CD4-positive, alpha-beta T cell treated with Interferon alpha-2 for 1 hour (primary cell): Measurements from ENCODE around the gene RAB29.
"Not testable (repeated sequence)": the region's sequence is repeated elsewhere in the genome, so short reads cannot be mapped to it uniquely, and the experiment has no call there.

Source experiments
- DNase-seq, 2 donors: peaks; one replicate each; pipeline ENCODE4 v3.0.0-alpha.2; 2020 to 2022

Gene RAB29, protein sequence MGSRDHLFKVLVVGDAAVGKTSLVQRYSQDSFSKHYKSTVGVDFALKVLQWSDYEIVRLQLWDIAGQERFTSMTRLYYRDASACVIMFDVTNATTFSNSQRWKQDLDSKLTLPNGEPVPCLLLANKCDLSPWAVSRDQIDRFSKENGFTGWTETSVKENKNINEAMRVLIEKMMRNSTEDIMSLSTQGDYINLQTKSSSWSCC

DNA sequence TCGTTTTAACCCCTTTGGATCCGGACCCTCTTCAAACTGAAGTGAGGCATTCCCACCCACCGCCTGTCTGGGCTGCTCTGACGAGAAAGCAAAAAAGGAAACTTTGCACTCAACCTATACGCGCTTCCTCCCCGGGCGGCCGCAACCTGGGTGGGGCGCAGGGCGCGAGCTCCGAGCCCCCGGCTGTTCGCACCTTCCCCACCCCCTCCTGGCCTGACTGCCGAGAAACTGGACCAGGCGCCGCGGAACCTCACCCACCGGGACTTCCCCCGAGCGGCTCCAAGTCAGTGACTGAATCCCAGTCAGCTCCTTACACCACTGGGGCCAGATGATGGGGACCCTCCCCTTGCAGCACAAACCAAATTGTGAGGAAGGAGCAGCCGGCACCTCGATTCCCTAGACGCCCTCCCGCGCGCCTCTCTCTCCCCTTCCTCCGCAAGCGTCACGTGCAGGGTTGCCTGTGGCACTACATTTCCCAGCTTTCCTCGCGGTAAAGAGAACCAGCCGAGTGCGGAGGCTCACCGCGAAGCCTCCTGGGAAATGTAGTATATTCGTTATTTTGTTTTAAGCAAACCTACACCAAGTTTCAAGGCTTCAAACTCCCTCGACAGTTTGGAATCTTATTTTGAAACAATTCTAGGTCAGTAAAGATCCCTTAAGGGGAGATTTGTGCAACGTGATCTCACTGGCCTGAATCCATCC, at the start of gene RAB29:
Gene RAB29, minus strand, starts transcription at position 468 of the 702 bp plus-strand sequence. CDS start 526 bp downstream, outside the sequence.
- peak; percentile 89 to 92 for DNase-seq

DNA sequence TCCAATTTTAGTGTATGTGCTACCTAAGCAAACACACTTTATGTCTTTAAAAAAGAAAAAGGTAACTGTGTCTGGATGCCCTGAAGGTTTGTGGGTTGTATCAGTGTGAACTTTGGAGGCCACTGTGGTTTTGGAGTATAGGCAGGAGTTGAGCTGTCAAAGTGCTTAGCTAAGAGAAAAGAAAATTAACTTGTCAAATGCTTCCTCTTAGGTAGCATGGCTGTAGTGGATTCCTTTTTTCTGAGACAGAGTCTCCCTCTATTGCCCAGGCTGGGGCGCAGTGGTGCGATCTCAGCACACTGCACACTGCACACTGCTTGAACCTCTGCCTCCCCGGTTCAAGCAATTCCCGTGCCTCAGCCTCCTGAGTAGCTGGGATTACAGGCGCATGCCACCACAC, 48.9 kb upstream of the RAB29 start:
- DNase-seq, result no peak

DNA sequence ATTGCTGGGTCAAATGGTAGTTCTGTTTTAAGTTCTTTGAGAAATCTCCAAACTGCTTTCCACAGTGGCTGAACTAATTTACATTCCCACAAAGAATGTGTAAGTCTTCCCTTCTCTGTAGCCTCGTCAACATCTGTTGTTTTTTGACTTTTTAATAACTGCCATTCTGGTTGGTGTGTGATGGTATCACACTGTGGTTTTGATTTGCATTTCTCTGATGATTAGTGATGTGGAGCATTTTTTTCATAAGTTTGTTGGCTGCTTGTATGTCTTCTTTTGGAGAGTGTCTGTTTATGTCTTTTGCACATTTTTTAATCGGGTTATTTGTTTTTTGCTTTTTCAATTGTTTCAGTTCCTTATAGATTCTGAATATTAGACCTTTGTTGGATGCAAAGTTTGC, 48.0 kb upstream of the RAB29 start:
- not testable (repeated sequence) for DNase-seq

DNA sequence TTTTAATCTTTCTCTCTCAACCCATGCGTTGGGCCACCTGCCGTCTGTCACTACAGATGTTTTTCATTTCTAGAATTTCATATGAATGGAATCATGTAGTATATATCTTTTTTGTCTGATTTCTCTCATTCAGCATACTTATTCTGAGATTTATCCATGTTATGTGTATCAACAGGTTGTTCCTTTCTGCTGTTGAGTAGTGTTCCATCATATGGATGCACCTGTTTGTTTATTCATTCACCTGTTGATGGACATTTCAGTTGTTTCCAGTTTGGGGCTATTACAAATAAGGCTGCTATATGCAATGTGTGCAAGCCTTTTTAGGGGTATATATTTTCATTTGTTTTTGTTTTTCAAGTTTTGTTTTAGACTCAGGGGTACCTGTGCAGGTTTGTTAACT, 47.1 kb upstream of the RAB29 start:
- no peak for DNase-seq

DNA sequence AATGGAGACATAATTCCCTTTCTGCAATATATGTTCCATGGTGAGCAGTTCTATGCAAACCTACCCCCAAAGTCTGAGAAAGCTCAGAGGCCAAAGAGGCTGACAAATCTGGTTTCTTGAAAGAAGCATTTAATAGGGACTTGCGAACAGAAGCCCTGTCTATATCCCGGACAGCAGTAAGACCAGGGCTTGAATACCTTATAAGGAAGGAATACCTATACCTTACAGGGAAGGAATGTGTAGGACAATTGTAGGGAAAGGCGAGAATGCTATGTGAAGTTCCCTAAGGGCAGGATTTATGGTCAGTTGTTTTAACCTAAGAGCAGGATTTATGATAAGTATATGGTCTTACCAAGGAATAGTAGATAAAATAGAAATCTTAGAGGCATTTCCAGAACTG, 42.7 kb upstream of the RAB29 start:
- no peak for DNase-seq

DNA sequence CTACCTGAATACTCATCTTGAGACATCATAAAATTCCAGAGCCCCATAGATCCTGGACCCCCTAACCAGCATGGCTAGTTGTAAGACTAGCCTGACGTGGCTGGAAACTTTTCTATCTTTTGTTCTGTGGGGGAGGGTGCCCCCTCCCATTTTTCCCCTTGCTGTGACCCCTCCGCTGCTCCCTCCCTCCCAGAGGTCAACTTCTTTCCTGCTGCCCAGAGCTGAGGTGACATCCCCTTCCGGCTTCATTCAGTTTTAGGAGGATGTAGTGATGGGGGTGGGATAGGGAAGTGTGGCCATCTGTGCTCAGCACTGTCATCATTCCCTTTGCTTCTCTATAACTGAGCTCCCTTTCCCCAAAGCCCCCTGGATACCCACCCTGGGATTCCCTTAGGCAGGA, 42.1 kb upstream of the RAB29 start:
- DNase-seq, result no peak

DNA sequence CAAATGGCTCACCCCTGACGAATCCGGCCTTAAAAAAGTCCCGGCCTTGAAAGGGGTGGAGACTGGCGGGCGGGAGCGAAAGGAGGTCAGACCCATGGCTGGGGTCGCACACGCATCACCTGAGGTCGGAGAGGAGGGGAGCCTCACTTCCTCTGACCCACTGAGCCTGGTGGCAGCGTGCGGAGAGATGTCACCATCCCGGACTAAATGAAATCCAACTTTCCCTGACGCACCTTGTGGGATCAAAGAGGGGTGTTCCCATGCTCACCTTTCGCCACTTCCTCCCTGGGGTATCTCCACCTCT, 38.4 kb upstream of the RAB29 start:
- DNase-seq, result peak in 1 of 2 donors; percentile 52

DNA sequence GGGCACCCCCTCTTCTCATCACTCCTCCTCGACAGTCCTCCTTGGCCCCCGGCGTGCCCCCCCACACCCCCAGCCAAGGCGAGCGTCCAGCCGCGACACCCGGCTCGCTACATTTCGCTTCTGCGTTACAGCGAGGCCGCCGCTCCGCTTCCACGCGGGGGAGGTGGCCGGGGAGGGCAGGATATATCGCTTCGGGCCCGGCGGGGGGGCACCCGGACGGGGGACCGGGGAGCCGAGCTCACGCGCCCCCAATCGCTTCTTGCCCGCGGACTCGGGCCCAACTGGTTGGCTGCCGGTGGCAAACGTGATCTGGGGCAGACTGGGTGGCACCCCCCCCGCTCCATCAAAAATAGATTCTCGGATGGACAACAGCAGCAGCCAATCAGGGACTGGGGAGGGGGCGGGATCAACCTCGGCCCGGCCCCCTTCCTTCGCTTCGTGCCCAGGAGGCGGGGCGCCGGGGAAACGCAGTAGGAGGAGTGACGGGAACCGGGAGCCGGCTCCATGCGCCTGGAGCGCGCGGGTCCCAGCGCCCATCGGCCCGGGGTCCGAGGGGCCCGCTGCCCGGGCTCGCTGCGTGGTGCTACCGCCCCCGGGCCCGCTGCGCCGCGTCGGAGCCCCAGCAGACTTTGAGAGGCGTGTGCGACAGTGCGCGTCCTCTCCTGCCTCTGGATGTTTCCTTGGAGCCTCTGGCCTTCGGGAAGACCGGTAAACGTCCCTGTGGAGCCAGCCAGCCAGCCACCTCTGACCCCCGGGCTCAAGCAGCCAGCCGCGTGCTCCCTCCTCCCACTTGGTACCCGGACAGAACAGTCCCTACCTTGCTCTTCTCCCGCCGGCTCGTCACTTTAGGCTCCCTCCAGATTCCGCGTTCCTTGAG, 37.8 kb upstream of the RAB29 start, which contains the start of gene SLC41A1:
Gene SLC41A1, minus strand, starts transcription at position 321 of the 877 bp plus-strand sequence. CDS start 2,757 bp downstream, outside the sequence.
- peak; percentile 96 to 97 for DNase-seq

DNA sequence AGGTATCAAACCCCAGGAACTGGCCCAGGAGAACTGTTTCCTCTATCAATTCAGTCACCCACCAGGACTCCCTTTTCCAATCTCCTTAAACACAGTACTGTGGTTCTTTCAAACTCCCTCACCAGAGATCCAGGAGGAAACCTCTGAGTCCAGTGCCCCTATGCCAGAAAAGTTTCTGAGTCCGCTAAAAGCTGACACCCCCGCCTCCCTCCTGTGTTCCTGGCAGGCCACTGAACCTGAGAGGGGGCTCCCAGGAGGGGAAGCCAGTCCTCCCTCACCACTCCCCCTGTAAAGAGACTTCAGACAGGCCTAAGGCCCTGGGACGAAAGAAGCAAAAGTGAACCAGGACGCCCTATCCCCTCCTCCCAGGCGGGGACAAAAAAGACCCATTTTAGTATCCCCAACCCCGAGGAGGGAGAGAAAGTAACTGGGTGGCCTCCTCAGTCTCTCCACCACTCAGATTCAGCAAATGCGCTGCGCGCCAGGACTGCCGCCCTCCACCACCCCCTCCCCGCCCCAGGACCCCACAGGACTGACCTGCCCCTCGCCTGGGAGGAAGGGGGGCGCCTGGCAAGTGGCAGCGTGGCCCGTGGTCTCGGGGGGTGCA, 37.1 kb upstream of the RAB29 start:
- DNase-seq, result no peak

DNA sequence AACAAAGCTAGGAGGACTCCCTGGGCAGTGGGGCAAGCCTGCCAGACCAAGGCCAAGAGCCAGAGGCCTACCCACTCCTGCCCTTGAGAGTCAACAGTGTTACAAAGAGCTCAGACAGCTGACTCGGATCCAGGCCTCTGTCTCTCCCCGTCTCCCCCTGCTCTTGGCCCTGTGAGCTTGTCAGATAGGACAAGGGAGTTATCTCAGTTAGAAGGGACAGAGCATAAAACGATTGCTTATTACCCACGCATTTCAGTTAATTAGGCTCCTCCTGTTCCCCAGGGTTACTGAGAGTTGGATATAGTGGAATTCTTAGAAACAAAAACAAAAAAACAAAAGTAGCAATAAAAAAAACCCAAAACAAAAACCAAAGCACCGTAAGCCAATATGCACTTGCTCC, 36.4 kb upstream of the RAB29 start:
- no peak for DNase-seq

DNA sequence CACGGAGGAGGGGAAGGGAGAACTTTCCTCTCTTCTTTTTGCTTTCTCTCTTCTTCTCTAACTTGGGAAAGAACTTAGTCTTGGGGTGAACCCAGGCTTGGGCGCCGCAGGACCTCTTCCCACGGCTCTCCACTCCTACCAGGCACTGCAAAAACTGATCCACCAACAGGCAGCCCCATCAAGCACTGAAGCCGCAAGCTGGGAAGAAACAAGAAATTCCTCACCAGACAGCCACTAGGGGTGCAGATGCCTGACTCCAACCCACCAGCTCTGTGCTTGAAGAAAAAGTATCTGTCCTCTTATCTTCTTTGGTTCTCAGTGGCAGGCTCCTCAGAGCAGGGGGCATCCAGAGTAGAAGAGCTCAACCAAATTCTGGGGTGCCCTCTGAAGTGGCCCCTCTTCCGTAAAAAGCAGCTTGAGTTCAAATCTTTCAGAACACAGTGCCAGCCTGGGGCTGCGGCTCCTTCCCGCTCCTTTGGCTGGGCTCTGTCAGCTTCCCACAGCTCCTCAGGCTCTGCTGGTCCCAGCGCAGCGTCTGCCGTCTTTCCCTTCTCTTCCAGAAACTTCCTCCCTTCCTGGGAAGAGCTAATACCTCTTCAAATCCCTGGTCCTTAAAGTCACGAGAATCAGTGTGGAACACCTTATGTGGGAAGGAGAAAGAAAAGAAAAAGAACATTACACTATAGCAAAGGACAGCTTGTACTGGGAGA, 35.3 kb upstream of the RAB29 start:
- no peak for DNase-seq

DNA sequence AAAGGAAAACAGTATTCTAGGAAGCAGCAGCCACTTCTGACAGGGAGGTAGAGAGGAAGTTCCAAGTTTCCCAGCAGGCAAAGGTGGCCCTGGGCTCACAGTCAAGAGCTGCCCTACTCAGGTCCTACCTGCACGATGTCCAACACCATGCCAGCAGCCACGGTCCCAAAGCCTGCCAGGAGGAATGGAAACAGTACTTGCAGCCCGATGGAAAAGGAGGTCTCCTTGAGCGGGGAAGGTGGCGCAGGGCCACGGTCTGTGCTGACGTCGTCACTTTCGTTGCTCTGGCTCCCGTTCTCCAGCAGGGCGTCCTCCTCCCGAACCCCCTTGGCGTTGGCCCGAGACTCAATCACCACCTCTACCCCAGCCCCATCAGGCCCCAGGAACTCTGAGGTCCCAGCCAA, 34.7 kb upstream of the RAB29 start:
- no peak for DNase-seq

DNA sequence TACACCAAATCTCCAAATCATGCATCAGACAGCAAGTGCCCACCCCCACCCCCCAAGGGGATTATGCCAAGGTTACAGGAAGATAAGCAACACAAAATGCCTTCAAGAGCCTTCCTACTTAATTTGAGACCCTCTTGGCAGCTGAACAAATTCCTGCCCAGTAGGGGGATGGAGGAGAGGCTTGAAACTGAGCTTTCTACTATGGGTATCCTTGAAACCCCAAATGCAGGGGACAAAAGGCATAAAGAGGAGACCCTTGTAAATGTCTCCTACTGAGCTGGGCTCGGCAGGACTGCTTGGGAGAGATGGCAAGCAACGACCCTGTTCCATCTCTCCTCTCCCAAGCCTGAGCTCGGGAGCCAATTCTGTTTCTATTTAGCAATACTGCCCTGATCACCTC, 34.2 kb upstream of the RAB29 start:
- DNase-seq, result no peak

DNA sequence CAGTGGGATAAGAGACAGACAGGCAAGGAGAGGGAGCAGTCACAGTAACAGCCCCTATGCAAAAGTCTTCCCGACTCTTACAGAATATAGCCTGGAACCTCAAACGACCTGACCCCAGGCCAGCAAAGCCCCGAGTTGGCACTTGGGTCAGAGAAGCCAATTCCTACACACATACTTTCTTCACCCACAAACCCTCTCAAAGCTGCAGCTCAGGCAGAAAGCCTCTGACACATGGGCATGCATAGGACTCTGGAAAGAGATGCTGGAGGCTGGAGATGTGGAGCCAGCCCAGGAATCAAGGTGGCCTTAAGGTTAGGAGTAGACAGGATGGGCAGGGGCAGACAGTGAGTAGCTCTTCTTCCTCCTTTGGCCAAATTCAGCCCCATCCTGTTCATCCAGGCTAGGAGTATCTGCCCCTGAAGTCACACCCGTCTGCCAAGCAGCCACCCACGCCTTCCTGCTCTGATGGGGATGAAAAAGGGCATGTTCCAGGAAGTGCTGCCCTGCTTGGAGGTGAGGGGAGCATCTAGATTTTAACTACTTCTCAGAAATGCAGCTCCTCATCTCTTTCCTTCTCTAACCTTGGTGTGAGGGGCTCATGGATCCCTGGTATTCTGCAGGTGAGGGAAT, 29.9 kb upstream of the RAB29 start:
- DNase-seq, result peak; percentile 9 to 42

DNA sequence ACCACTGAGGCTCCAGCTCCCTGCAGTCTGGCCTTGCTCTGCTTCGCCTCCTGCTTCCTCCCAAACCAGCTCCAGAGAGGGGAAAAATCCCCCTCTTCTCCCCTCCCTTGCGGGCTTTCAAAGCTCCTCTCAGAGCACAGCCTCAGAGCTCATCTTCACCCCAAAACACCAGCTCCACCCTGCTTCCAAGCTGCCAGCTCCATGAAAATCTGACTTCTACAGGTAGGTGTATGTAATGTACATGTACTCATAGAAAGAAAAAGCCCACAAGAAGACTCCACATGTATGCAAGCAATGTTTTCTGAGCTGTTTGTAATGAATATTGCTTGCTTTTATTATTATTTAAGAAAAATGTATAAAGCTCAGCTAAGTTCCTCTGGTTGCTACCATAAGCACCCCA, 29.3 kb upstream of the RAB29 start:
- no peak for DNase-seq

DNA sequence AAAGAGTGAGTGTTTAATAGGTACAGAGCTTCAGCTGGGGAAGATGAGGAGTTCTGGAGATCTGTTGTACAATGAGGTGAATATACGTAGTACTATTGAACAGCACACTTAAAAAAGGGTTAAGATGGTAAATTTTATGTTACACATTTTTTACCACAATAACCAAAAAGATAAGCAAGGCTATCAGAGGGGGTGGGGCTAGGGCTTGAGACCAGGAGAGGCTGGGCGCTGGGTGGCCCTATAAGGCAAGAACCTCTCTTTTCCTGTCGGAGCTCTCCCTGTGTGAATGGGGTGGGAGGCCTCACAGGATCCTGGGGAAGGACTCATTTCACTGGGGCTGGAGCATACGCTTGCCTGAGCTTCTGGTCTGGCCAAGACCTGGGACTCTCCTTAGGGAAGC, 28.7 kb upstream of the RAB29 start:
- no peak for DNase-seq

DNA sequence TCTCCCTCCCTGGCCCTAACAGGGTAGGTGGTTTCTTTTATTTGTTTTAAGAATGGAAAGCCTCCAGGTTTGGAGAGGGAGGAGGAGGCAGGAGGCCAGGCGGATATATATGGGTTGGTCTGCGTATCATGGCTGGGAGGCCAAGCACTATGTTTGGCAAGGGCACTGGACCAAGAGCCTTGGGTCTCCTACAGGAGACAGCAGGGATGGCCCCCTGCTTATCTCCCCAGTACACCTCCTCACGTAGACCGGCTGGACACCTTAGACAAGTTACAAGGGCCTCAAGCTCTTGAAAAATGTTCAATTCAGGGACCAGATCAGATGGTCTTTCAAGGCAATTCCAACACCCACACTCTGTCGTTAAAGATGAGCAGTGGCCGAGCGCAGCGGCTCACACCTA, 26.8 kb upstream of the RAB29 start:
- DNase-seq, result no peak

DNA sequence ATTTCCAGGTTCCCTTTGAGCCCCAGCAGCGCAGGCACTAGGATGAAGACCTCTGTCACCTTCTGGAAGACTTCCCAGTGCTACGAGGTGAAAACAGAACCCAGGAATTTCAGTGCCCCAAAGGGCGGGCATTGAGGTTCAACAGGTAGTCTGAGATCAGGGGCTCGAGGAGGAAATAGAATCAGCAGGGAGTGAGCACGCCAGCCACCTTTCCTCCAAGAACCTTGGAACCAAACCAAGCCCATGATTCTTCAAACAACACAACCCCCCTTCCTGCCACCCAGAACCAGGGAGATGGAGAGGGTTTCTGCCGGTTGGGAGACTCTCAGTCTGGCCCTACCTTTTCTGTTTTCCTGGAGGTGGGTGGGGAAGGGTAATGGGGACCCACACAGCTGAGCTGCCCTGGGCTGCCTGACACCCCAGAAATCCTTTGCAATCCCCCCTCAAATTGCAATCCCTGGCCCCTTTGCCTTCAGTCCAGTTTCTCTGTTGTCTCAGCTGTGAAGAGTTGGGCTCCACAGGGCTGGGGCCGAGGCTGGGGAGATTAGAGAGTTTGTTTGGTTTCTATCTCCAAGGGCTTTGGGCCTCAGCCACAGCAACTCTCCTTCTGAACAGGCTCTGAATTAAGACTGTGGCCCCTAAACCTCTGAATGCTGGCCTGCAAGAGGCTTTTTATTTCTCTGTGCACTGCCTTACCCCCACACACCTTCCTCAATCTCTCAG, 25.9 kb upstream of the RAB29 start:
- no peak for DNase-seq

DNA sequence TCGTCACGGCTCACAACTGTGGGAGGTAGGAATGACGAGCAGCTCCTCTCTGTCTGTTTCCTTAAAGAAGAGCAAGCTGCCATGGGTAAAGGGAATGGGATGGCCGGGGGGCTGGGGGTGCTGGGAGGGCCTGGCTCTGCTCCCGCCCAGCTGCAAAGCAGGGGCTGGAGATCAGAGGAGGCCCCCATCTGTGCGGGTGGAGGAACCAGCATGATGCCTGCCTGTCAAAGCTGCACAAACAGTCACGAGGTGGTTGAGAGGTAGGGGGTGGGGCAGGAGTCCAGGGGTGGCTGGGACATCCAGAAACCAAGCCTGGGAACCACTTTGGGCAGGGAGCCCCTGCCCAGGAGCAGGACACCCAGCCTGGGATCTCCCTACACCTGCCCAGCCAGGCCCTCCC, 25.1 kb upstream of the RAB29 start:
- DNase-seq, result no peak

DNA sequence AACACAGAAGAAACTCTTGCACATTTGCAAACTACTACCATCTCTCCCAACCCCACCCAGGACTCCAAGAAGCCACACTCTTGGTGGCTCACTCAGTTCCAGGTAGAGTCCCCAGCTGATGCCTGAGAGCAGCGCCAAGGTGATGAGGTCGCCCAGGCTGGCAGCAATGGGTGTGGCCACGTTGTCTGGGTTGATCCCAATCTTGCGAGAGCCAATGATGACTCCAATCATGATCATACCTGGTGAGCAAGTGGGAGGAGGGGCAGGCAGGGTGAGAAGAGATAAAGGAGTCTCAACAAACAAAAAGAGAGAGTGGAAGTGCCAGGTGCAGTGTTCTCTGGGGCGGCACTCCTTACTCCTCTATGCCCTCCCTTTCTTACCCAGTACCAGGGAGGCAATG, 23.3 kb upstream of the RAB29 start:
- DNase-seq, result no peak

DNA sequence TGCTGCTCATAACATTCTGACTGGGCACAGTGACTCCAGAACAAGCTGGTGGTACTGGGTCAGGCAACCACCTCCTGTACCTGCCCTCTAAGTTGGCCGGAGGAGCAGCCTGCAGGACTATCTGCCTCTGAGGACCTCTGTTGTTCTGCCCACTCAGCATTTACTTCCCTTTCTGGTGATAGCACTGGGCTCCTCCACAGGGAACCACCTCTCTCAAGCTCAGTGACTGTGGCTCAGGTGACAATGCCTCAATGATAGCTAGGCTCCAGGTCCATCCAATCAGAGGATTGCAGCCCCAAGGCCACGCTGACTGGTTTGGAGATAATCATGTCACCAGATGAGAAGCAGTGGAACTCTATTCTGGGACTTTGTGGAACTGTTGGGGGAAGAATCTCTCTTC, 21.9 kb upstream of the RAB29 start:
- no peak for DNase-seq
